Kidney epithelial cell (primary cell): ENCODE results near the gene CLASP2. TPM values are rescaled to one million over a fixed set of nuclear protein-coding genes. Genes with fewer than 3 reads are reported as not detected.
"Not testable (repeated sequence)": the region's sequence is repeated elsewhere in the genome, so short reads cannot be mapped to it uniquely, and the experiment has no call there.

Source experiments
- DNase-seq: peaks from one replicate; pipeline ENCODE4 v3.0.0-alpha.2; 2010; ENCODE audit warnings: low read depth
- H3K27me3 ChIP-seq: 2 replicates; pipeline ENCODE4 v1.6.0; 2011; ENCODE audit warnings: low read length; ENCODE audit not compliant: control insufficient read depth, insufficient read depth
- H3K36me3 ChIP-seq: 2 replicates; pipeline ENCODE4 v1.5.1; 2011; ENCODE audit warnings: low read length; ENCODE audit not compliant: control insufficient read depth, insufficient read depth
- H3K4me3 ChIP-seq: 2 replicates; pipeline ENCODE4 v1.5.1; 2011; ENCODE audit warnings: low read depth, mild to moderate bottlenecking, control low read depth, low read length
- total RNA-seq: library from RNA; depleted of rRNA; stranded (reverse); fragments of >200 nt; gene quantifications from 2 replicates; pipeline ENCODE4 v1.2.3, GENCODE V29; 2015
- TF ChIP-seq, protein P1 (sequence below): IDR thresholded peaks from 2 replicates; pipeline ENCODE4 v1.5.1; 2011; ENCODE audit warnings: mild to moderate bottlenecking, moderate library complexity, low read length, control low read depth, inconsistent platforms; ENCODE audit not compliant: insufficient read depth, poor library complexity, severe bottlenecking

CLASP2 gene
- total RNA-seq, 1 donor from 2014 or later = 52.4 TPM

DNA sequence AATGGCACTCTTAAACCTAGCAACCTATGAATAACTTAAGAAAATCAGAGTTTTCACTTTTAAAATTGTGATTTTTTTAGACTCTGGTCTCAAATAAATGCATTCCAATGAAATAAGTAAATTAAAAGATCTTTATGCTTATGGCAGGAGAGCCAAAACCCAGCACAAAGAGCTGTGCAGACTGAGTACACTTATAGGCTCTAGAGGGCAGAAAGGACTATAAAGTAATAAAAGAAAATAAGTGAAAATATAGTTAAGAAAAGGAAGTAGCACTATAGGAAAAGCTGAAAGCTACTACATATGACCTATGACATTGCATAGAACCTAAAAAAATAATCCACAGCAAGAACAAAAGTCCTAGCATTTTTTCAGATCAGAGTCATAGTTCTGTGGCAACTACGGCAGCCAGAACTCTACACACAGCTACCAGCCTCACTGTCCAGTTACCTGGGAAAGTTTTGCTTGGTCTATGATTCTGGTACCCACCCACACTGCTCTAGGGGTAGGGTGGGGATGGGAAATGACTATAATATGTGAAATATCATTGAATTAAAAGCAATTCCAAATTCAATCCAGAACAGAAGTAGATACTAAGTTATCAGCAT, 30.5 kb downstream of the CLASP2 start:
- H3K4me3 ChIP-seq = no peak overlapping the region
- H3K36me3 ChIP-seq = no peaks in the 10 kb centered on the region
- TF ChIP-seq, protein P1, sequence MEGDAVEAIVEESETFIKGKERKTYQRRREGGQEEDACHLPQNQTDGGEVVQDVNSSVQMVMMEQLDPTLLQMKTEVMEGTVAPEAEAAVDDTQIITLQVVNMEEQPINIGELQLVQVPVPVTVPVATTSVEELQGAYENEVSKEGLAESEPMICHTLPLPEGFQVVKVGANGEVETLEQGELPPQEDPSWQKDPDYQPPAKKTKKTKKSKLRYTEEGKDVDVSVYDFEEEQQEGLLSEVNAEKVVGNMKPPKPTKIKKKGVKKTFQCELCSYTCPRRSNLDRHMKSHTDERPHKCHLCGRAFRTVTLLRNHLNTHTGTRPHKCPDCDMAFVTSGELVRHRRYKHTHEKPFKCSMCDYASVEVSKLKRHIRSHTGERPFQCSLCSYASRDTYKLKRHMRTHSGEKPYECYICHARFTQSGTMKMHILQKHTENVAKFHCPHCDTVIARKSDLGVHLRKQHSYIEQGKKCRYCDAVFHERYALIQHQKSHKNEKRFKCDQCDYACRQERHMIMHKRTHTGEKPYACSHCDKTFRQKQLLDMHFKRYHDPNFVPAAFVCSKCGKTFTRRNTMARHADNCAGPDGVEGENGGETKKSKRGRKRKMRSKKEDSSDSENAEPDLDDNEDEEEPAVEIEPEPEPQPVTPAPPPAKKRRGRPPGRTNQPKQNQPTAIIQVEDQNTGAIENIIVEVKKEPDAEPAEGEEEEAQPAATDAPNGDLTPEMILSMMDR = no peak
- H3K27me3 ChIP-seq = no peaks in the 10 kb centered on the region
- no peak for DNase-seq

- TF ChIP-seq, protein P1 = no peak
- Histone ChIP-seq H3K36me3 (no peaks in the 10 kb centered on the region), H3K4me3 (no peak overlapping the region), H3K27me3 (no peaks in the 10 kb centered on the region)
- no peak for DNase-seq
These were observed 35.3 kb downstream of the CLASP2 start for GRCh38 chr3:33682770-33683169.

DNA sequence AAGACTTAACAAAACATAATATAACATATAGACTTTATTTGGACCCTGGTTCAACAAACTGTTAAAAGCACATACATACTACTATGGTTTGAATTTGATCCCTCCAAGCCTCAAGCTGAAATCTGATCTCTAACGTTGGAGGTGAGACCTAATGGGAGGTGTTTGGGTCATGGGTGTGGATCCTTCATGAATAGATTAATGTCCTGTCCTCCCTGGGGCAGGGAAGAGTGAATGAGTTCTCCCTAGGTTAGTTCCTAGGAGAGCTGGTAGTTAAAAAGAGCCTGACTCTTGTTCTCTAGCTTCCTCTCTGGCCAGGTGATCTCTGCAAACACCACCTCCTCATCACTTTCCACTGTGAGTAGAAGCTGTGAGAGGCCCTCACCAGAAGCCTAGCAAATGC, 36.4 kb downstream of the CLASP2 start:
- Histone ChIP-seq H3K27me3 (no peaks in the 10 kb centered on the region), H3K36me3 (no peaks in the 10 kb centered on the region), H3K4me3 (no peak overlapping the region)
- no peak for DNase-seq
- TF ChIP-seq, protein P1 = no peak

GRCh38 chr3:33678073-33678472, 40.0 kb downstream of the CLASP2 start:
- H3K36me3 ChIP-seq = no peaks in the 10 kb centered on the region
- no peak overlapping the region for H3K4me3 ChIP-seq
- TF ChIP-seq, protein P1 = no peak
- H3K27me3 ChIP-seq = no peaks in the 10 kb centered on the region
- DNase-seq = no peak

DNA sequence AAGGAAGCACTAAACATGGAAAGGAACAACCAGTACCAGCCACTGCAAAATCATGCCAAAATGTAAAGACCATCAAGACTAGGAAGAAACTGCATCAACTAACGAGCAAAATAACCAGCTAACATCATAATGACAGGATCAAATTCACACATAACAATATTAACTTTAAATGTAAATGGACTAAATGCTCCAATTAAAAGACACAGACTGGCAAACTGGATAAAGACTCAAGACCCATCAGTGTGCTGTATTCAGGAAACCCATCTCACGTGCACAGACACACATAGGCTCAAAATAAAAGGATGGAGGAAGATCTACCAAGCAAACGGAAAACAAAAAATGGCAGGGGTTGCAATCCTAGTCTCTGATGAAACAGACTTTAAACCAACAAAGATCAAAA, 44.6 kb downstream of the CLASP2 start:
- not testable (repeated sequence) for DNase-seq, H3K27me3 ChIP-seq, H3K36me3 ChIP-seq, H3K4me3 ChIP-seq

GRCh38 chr3:33668618-33669017, 49.4 kb downstream of the CLASP2 start:
- TF ChIP-seq, protein P1 = no peak
- Histone ChIP-seq H3K27me3 (no peaks in the 10 kb centered on the region), H3K4me3 (no peak overlapping the region), H3K36me3 (no peaks in the 10 kb centered on the region)
- no peak for DNase-seq
